ENCODE measurements around the gene ZP3.
"Not testable (repeated sequence)": the region's sequence is repeated elsewhere in the genome, so short reads cannot be mapped to it uniquely, and the experiment has no call there.

ZP3 gene

GRCh38 chr7:76403780-76404494 is 20.8 kb upstream of the ZP3 start:
- no CpG with 5 or more reads among the region's 10 CpGs for WGBS (ENCODE audit: insufficient coverage, insufficient read length)
- DNase-seq (ENCODE audit: low read depth, low spot score): no peak
- no peak overlapping the region for H3K4me3 ChIP-seq (ENCODE audit: low read length)
- no peaks in the 10 kb centered on the region for H3K9me3 ChIP-seq (ENCODE audit: control insufficient read depth, insufficient read depth, low read length)
- H3K36me3 ChIP-seq (ENCODE audit: control insufficient read depth, insufficient read depth, low read length): no peaks in the 10 kb centered on the region
- no peak overlapping the region for H3K27ac ChIP-seq (ENCODE audit: low read length)
- no peaks in the 10 kb centered on the region for H3K27me3 ChIP-seq (ENCODE audit: control insufficient read depth, insufficient read depth, low read length)
- no peaks in the 10 kb centered on the region for H3K4me1 ChIP-seq (ENCODE audit: control insufficient read depth, insufficient read depth, low read length)

- Histone ChIP-seq H3K4me3 (ENCODE audit: low read length) (no peak overlapping the region), H3K4me1 (ENCODE audit: control insufficient read depth, insufficient read depth, low read length) (peaks cover 1% of the 10 kb centered on the region; the same call in 1 of the 2 replicates), H3K27me3 (ENCODE audit: control insufficient read depth, insufficient read depth, low read length) (no peaks in the 10 kb centered on the region), H3K27ac (ENCODE audit: low read length) (no peak overlapping the region), H3K9me3 (ENCODE audit: control insufficient read depth, insufficient read depth, low read length) (no peaks in the 10 kb centered on the region), H3K36me3 (ENCODE audit: control insufficient read depth, insufficient read depth, low read length) (no peaks in the 10 kb centered on the region)
- no CpG with 5 or more reads among the region's 9 CpGs for WGBS (ENCODE audit: insufficient coverage, insufficient read length)
- no peak for DNase-seq (ENCODE audit: low read depth, low spot score)
Observed at GRCh38 chr7:76405738-76406137, 19.0 kb upstream of the ZP3 start.

GRCh38 chr7:76407718-76408117 is 17.0 kb upstream of the ZP3 start:
- no peaks in the 10 kb centered on the region for H3K9me3 ChIP-seq (ENCODE audit: control insufficient read depth, insufficient read depth, low read length)
- H3K4me3 ChIP-seq (ENCODE audit: low read length): no peak overlapping the region
- no CpG with 5 or more reads among the region's 4 CpGs for WGBS (ENCODE audit: insufficient coverage, insufficient read length)
- DNase-seq (ENCODE audit: low read depth, low spot score): no peak
- H3K36me3 ChIP-seq (ENCODE audit: control insufficient read depth, insufficient read depth, low read length): no peaks in the 10 kb centered on the region
- no peaks in the 10 kb centered on the region for H3K27me3 ChIP-seq (ENCODE audit: control insufficient read depth, insufficient read depth, low read length)
- no peak overlapping the region for H3K27ac ChIP-seq (ENCODE audit: low read length)
- peaks cover 1% of the 10 kb centered on the region; the same call in 1 of the 2 replicates for H3K4me1 ChIP-seq (ENCODE audit: control insufficient read depth, insufficient read depth, low read length)

GRCh38 chr7:76408121-76408560 is 16.6 kb upstream of the ZP3 start:
- H3K36me3 ChIP-seq (ENCODE audit: control insufficient read depth, insufficient read depth, low read length): no peaks in the 10 kb centered on the region
- H3K4me1 ChIP-seq (ENCODE audit: control insufficient read depth, insufficient read depth, low read length): peaks cover 1% of the 10 kb centered on the region; the same call in 1 of the 2 replicates
- no peak overlapping the region for H3K27ac ChIP-seq (ENCODE audit: low read length)
- no peaks in the 10 kb centered on the region for H3K27me3 ChIP-seq (ENCODE audit: control insufficient read depth, insufficient read depth, low read length)
- H3K4me3 ChIP-seq (ENCODE audit: low read length): no peak overlapping the region
- no peak for DNase-seq (ENCODE audit: low read depth, low spot score)
- no peaks in the 10 kb centered on the region for H3K9me3 ChIP-seq (ENCODE audit: control insufficient read depth, insufficient read depth, low read length)

- no peaks in the 10 kb centered on the region for H3K9me3 ChIP-seq (ENCODE audit: control insufficient read depth, insufficient read depth, low read length)
- no peaks in the 10 kb centered on the region for H3K36me3 ChIP-seq (ENCODE audit: control insufficient read depth, insufficient read depth, low read length)
- no peak within 1 kb of the TSS for H3K27ac ChIP-seq (ENCODE audit: low read length)
- no CpG with 5 or more reads among the region's 6 CpGs for WGBS (ENCODE audit: insufficient coverage, insufficient read length)
- peaks cover 1% of the 10 kb centered on the region; the same call in 1 of the 2 replicates for H3K4me1 ChIP-seq (ENCODE audit: control insufficient read depth, insufficient read depth, low read length)
- peak; percentile 64 for DNase-seq (ENCODE audit: low read depth, low spot score)
- H3K4me3 ChIP-seq (ENCODE audit: low read length): peak within 1 kb of the TSS; percentile 8; the same call in 1 of the 2 replicates
- H3K27me3 ChIP-seq (ENCODE audit: control insufficient read depth, insufficient read depth, low read length): no peaks in the 10 kb centered on the region
Observed at GRCh38 chr7:76409537-76409936, 15.2 kb upstream of the ZP3 start, which contains the start of gene SSC4D. SSC4D (minus strand) TSS chr7:76409697; CDS start chr7:76404439, 5,258 bp downstream.

GRCh38 chr7:76411626-76412025 is 13.1 kb upstream of the ZP3 start:
- no peak for DNase-seq (ENCODE audit: low read depth, low spot score)
- Histone ChIP-seq H3K4me3 (ENCODE audit: low read length) (no peak overlapping the region), H3K4me1 (ENCODE audit: control insufficient read depth, insufficient read depth, low read length) (peaks cover 1% of the 10 kb centered on the region; the same call in 1 of the 2 replicates), H3K36me3 (ENCODE audit: control insufficient read depth, insufficient read depth, low read length) (no peaks in the 10 kb centered on the region), H3K27me3 (ENCODE audit: control insufficient read depth, insufficient read depth, low read length) (no peaks in the 10 kb centered on the region), H3K9me3 (ENCODE audit: control insufficient read depth, insufficient read depth, low read length) (no peaks in the 10 kb centered on the region), H3K27ac (ENCODE audit: low read length) (no peak overlapping the region)
- no CpG with 5 or more reads among the region's 1 CpG for WGBS (ENCODE audit: insufficient coverage, insufficient read length)

- DNase-seq (ENCODE audit: low read depth, low spot score): no peak
Observed at GRCh38 chr7:76412249-76412648, 12.5 kb upstream of the ZP3 start.

GRCh38 chr7:76417654-76418310 is 7.0 kb upstream of the ZP3 start:
- H3K27me3 ChIP-seq (ENCODE audit: control insufficient read depth, insufficient read depth, low read length); DNase-seq (ENCODE audit: low read depth, low spot score); H3K4me3 ChIP-seq (ENCODE audit: low read length); H3K9me3 ChIP-seq (ENCODE audit: control insufficient read depth, insufficient read depth, low read length); H3K4me1 ChIP-seq (ENCODE audit: control insufficient read depth, insufficient read depth, low read length); H3K27ac ChIP-seq (ENCODE audit: low read length); H3K36me3 ChIP-seq (ENCODE audit: control insufficient read depth, insufficient read depth, low read length): not testable (repeated sequence)
- no CpG with 5 or more reads among the region's 10 CpGs for WGBS (ENCODE audit: insufficient coverage, insufficient read length)

More at GRCh38 chr7:76412249-76412648, 12.5 kb upstream of the ZP3 start:
- Histone ChIP-seq H3K27ac (ENCODE audit: low read length) (no peak overlapping the region), H3K9me3 (ENCODE audit: control insufficient read depth, insufficient read depth, low read length) (no peaks in the 10 kb centered on the region), H3K4me3 (ENCODE audit: low read length) (no peak overlapping the region), H3K4me1 (ENCODE audit: control insufficient read depth, insufficient read depth, low read length) (peaks cover 1% of the 10 kb centered on the region; the same call in 1 of the 2 replicates), H3K27me3 (ENCODE audit: control insufficient read depth, insufficient read depth, low read length) (no peaks in the 10 kb centered on the region), H3K36me3 (ENCODE audit: control insufficient read depth, insufficient read depth, low read length) (no peaks in the 10 kb centered on the region)
- WGBS (ENCODE audit: insufficient coverage, insufficient read length): no CpG with 5 or more reads among the region's 5 CpGs

- no CpG with 5 or more reads among the region's 6 CpGs for WGBS (ENCODE audit: insufficient coverage, insufficient read length)
- not testable (repeated sequence) for H3K27me3 ChIP-seq (ENCODE audit: control insufficient read depth, insufficient read depth, low read length); H3K9me3 ChIP-seq (ENCODE audit: control insufficient read depth, insufficient read depth, low read length); H3K4me1 ChIP-seq (ENCODE audit: control insufficient read depth, insufficient read depth, low read length); H3K27ac ChIP-seq (ENCODE audit: low read length); H3K36me3 ChIP-seq (ENCODE audit: control insufficient read depth, insufficient read depth, low read length); H3K4me3 ChIP-seq (ENCODE audit: low read length); DNase-seq (ENCODE audit: low read depth, low spot score)
Observed at GRCh38 chr7:76421097-76421496, 3.7 kb upstream of the ZP3 start.

GRCh38 chr7:76423666-76424412 is 911 bp upstream of the ZP3 start:
- H3K27ac ChIP-seq (ENCODE audit: low read length): no peak overlapping the region
- DNase-seq (ENCODE audit: low read depth, low spot score): no peak

More at GRCh38 chr7:76423666-76424412, 911 bp upstream of the ZP3 start:
- Histone ChIP-seq H3K4me1 (ENCODE audit: control insufficient read depth, insufficient read depth, low read length) (peaks cover 3% of the 10 kb centered on the region; the same call in 1 of the 2 replicates), H3K9me3 (ENCODE audit: control insufficient read depth, insufficient read depth, low read length) (no peaks in the 10 kb centered on the region), H3K4me3 (ENCODE audit: low read length) (no peak overlapping the region), H3K36me3 (ENCODE audit: control insufficient read depth, insufficient read depth, low read length) (no peaks in the 10 kb centered on the region; the same call in 1 of the 2 replicates), H3K27me3 (ENCODE audit: control insufficient read depth, insufficient read depth, low read length) (no peaks in the 10 kb centered on the region)
- WGBS (ENCODE audit: insufficient coverage, insufficient read length): no CpG with 5 or more reads among the region's 15 CpGs
